22Rv1 (cell line): Measurements from ENCODE around the gene ITIH2.

Experiments used
- ZFX ChIP-seq: fragments of 450-650 bp; IDR thresholded peaks from 2 replicates; pipeline ENCODE4 v1.6.1; 2017; ENCODE audit warnings: antibody characterized with exemption, borderline replicate concordance
- TF ChIP-seq, protein P1 (sequence below): fragments of 450-650 bp; IDR thresholded peaks from 2 replicates; pipeline ENCODE4 v1.5.1; 2017; ENCODE audit warnings: mild to moderate bottlenecking

DNA sequence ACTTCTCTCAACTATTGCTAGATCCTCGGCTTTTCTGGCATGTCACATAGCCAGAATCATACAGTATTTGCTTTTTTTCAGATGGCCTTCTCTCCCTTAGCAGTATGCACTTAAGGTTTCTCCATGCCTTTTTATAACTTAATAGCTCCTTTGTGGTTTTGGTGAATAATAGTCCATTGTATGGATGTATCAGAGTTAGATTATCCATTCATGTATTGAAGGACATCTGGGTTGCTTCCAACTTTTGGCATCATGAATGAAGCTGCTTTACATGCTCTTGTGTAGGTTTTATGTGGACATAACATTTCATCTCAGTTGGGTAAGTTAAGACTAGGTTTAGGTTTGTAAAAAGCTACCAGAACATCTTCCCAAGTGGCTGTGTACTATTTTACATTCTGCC lies 89.4 kb downstream of the ITIH2 start:
- TF ChIP-seq, protein P1, sequence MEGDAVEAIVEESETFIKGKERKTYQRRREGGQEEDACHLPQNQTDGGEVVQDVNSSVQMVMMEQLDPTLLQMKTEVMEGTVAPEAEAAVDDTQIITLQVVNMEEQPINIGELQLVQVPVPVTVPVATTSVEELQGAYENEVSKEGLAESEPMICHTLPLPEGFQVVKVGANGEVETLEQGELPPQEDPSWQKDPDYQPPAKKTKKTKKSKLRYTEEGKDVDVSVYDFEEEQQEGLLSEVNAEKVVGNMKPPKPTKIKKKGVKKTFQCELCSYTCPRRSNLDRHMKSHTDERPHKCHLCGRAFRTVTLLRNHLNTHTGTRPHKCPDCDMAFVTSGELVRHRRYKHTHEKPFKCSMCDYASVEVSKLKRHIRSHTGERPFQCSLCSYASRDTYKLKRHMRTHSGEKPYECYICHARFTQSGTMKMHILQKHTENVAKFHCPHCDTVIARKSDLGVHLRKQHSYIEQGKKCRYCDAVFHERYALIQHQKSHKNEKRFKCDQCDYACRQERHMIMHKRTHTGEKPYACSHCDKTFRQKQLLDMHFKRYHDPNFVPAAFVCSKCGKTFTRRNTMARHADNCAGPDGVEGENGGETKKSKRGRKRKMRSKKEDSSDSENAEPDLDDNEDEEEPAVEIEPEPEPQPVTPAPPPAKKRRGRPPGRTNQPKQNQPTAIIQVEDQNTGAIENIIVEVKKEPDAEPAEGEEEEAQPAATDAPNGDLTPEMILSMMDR = no peak
- no peak for TF ChIP-seq ZFX
